ENCODE data around the gene RAB7A. TPM values are rescaled to one million over a fixed set of nuclear protein-coding genes. Genes with fewer than 3 reads are reported as not detected.

The RAB7A gene
- total RNA-seq, 1 experiment from 2014 or later = 79.3 TPM

GRCh38 chr3:128787256-128788253 is 61.6 kb downstream of the RAB7A start:
- DNase-seq (ENCODE audit: low spot score) = peak; percentile 91

GRCh38 chr3:128788268-128788869 is 62.4 kb downstream of the RAB7A start:
- DNase-seq (ENCODE audit: low spot score) = no peak

GRCh38 chr3:128794067-128794768 is 68.2 kb downstream of the RAB7A start:
- peak; percentile 12 for DNase-seq (ENCODE audit: low spot score)

GRCh38 chr3:128794770-128795649 is 69.0 kb downstream of the RAB7A start:
- DNase-seq (ENCODE audit: low spot score) = peak; percentile 84

DNA sequence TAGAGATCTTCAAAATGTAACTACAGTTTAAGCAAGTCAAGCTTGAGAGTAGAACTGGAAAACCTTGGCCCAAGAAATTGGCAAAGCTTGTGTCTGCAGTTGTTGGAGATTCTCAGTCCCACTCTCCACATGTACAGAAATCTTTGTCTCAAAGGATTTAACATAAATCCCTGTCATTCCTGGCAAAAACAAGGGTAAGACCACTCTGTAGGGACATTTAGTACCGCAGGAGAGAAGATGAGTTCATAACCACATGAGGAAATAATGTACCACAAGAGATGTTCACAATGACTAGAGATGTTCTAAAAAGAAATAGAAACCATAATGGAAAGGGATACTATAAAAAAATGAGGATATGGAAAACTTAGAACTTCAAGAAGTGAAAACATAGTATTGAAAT is 73.7 kb downstream of the RAB7A start:
- no peak for DNase-seq (ENCODE audit: low spot score)

DNA sequence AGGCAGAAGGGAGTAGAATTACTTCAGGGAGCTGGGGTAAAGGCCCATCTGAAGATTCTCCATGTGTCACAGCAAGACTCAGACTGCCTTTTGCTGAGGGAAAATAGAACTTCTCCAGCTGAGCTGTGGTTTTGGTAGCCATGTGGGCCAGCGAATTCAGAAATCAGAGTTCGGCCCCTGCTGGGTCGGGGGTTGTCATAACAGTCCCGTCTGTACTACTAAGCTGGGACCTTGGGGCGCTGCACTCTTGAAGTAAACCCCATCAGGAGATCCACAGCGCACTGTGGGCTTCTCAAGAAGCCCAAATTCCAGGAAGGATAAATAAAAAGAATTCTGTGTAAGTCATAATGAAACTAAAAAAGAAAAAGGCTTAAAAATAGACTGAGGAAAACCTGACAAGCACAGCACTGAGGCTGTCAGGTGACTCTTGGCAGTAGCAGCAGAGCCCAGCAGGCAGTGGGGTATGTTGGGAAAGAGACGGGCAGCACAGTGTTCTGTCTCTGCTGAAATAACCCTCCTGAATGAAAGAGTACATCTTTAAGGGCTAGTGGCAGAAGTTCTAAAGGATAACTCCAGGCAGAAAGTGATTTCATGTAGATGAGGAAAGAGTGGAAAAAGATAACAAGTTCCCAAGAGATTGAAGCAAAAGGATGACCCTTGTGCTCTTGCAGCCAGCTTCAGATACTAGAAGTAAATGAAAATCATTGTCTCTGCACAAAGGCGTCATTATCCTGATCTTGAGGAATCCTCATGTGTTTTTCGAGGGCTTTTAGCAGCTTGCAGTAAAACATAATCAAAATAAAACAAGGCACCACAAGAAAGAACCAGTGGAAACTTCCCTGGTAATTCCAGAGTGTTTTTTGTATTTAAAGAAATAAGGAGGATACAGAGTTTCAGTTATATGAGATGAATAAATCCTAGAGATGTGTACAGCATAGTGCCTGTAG is 74.5 kb downstream of the RAB7A start:
- DNase-seq (ENCODE audit: low spot score) = no peak

DNA sequence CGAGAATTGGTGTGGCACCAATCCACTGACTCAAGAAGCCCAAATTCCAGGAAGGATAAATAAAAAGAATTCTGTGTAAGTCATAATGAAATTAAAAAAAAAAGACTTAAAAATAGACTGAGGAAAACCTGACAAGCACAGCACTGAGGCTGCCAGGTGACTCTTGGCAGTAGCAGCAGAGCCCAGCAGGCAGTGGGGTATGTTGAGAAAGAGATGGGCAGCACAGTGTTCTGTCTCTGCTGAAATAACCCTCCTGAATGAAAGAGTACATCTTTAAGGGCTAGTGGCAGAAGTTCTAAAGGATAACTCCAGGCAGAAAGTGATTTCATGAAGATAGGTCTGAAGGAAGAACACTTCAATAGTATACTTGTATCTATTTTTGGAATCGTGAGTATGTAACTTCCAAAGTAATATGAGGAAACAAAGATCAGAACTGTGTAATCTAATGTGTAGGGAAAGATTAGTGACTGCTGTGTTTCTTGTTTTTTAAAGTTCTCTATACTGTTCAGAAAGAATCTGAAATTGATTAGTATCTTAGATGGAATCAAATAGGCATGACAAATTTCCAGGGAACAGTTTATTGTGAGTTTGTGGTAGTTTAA is 75.9 kb downstream of the RAB7A start:
- DNase-seq (ENCODE audit: low spot score) = no peak

DNA sequence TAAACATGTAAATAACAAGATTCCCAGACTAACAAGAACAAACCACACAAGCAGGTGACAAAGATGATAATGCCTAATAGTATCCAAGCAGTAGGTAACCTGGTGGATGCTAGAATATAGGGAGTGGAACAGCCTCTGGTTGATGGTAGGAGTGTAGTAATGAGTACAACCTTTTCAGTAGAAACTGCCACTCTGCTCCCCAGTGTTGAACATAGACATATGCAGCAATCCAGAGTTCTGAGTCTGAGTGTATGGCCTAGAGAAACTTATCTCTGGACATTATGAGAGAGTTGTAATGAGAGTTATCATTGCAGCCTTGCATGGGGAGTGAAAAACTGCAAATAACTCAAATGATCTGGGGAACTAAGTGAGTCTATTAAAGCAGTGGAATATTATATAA is 77.3 kb downstream of the RAB7A start:
- DNase-seq (ENCODE audit: low spot score) = no peak

GRCh38 chr3:128804017-128804810 is 78.2 kb downstream of the RAB7A start:
- DNase-seq (ENCODE audit: low spot score) = no peak

DNA sequence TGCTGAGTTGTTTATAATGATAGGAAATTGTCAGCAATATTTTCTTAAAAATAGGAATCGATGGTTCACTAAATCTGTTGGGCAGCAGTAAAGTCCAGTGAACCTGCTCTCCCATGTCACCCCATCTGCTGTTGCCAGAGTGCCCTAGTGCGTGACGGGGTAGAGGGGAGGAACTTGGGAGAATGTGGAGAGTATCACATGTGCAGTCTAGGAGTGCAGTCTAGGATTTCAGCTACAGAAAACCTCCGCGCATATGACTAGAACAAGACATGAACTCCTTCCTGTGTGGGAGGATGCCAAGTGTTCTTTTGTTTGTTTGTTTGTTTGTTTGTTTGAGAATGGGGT is 78.8 kb downstream of the RAB7A start:
- DNase-seq (ENCODE audit: low spot score) = no peak

DNA sequence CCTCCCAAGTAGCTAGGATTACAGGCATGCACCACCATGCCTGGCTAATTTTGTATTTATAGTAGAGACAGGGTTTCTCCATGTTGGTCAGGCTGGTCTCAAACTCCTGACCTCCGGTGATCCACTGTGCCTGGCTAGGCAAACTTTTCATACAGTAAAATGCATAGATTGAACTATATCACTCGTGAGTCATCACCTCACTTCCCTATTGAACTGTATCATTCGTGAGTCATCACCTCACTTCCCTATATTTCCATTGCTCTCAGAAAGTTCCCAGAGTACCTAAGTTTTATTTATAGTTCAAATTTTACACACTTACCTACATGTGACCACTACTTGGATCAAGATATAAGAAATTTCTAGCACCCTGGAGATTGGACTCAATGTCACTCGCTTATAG is 79.8 kb downstream of the RAB7A start:
- peak; percentile 54 for DNase-seq (ENCODE audit: low spot score)

DNA sequence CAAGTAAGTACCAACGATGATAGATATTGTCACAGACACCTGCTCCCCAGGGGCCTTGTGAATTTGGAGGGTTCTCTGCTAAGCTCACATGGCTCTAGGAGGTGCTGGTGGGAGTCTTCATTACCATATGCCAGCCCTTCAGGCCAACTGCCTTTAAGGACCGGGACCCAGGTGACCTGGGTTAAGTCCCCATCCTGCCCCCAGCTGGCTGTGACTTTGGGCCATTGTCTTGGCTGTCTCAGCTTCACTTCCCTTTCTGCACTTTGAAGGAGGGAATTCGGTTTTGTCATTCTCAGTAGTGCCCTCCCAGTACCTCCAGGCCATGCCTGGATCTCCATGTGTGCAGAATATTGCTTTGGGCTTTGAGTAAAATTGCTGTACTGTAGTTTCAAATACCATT is 80.6 kb downstream of the RAB7A start:
- DNase-seq (ENCODE audit: low spot score) = no peak

DNA sequence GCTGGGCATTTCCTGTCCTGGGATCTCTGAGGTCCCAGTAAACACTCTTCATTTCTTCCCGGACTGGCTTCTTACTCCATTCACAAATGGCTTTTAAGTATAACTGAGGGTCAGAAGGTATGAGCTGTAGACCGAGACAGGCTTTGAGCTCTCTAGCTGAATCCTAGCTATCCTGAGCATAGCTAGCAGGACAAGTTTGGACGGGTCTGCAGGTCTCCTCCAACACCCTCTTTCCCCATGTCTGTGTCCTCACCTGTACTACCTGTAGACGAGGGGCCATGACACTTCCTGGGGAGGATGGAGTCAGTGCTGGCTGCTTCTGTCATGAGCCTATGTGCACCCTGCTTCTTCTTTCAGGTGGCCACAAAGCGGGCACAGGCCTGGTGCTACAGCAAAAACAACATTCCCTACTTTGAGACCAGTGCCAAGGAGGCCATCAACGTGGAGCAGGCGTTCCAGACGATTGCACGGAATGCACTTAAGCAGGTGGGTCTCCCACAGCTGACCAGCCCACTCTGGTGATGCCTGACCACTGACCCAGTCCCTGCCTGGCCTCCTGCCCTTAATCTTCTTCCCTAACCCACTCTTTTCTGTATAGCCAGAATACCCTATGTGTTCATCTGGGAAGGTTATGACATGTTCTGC is 81.3 kb downstream of the RAB7A start:
- DNase-seq (ENCODE audit: low spot score) = no peak

- DNase-seq (ENCODE audit: low spot score) = no peak
These were observed 82.7 kb downstream of the RAB7A start for GRCh38 chr3:128808672-128809071.

DNA sequence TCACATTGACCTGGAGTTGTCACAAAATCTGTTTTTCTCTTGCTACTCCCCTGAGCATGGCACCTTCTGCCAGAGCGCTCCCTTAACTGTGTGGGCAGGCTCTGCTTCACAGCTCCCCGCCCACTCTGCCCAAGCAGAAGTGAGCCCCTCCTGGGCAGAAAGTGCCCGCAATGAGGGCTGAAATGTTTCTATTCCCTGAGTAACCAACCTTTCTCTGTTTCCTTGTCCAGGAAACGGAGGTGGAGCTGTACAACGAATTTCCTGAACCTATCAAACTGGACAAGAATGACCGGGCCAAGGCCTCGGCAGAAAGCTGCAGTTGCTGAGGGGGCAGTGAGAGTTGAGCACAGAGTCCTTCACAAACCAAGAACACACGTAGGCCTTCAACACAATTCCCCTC is 87.1 kb downstream of the RAB7A start:
- DNase-seq (ENCODE audit: low spot score) = no peak

GRCh38 chr3:128814060-128814459 is 88.1 kb downstream of the RAB7A start:
- no peak for DNase-seq (ENCODE audit: low spot score)

GRCh38 chr3:128814519-128815317 is 88.7 kb downstream of the RAB7A start:
- no peak for DNase-seq (ENCODE audit: low spot score)
